GM21619 (cell line): Measurements from ENCODE around the gene RHBDF1.

Source experiments
- ATAC-seq: cut with Tn5 transposase; IDR thresholded peaks from one replicate; pipeline ENCODE4 v1.9.1; 2021; ENCODE audit not compliant: unreplicated experiment

The RHBDF1 gene

GRCh38 chr16:92431-93339 lies 20.3 kb upstream of the RHBDF1 start:
- ATAC-seq = no peak

GRCh38 chr16:91484-91883 lies 19.1 kb upstream of the RHBDF1 start:
- no peak for ATAC-seq

DNA sequence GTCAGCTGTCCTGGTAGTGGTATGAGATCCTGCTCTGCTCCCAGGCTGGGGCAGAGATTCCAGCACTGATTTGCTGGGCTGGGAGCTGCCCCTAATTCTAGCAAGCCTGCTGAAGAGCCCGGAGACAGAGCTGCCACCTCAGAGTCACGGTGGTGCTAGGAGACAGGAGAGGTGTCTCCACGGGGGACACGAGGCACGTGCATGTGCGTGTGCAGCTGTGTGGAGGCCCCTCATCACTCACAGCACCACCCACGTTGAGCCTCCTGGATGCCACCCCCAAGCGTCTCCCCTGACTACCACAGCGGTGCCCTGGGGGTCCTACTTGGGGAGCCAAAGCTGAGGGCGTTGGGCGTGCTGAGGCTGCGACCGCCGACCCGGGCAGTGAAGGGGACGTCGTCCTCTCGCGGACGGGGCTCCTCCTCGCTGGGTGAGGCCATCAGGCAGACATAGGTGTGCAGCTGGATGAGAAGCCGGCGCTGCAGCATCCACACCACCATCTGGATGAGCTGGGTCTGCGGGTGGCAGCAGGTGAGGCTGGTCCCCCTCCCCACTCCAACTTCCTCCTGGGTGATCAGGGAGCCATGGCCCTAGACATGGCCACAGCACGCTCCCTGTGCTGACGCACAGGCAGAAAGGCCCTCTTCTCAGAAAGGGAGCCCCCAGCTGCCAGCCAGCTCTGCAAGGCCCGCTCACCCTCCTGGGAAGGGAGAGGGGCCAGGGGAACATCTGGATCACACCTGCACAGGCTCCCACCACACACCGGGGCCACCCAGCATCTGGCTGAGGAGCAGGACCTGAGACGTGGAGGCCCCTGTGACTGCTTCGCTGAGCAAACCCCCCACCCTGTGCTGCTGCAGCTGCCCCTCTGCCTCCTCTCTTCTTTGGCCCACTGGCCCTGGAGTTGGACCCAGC lies 17.2 kb upstream of the RHBDF1 start:
- ATAC-seq = no peak

DNA sequence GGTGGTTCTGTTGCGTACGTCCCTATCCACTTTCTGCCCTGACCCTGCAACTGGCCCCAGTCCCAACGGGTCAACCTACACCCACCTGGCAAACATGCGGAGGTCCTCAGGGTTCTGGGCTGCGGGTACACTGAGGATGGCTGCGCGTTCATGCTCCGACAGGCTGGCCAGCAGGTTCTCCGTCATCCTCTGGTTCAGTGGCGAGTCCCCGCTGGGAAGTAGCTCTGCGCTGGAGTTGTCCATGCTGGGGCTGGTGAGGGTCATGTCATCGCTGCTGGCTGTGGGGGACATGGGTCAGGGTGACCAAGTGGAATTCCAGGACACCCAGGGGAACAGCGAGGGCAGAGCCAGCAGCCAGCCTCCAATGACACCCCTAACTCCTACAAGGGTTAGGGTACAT lies 16.2 kb upstream of the RHBDF1 start:
- ATAC-seq = no peak

DNA sequence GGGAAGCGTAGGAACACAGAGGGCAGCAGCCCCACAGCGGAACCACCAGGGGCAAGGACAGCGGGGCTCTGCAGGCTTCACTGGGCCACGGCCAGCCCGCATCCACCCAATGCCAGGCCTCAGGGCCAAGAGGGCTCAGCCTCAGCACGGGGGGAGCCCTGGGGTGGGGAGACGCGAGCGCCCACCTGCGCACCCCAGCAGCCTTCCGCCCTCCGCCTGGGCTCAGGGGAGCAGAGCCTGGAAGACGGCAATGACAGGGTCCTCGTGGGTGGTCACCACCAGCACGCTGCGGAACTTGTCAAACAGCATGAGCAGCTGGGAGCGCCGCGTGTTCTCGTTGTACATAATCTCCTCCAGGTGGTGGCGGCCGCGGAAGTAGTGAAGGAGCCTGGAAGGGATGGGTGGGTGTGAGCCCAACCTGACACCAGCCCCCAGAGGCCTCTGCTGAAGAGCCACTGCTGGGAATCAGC lies 14.1 kb upstream of the RHBDF1 start:
- no peak for ATAC-seq

GRCh38 chr16:85865-86264 lies 13.4 kb upstream of the RHBDF1 start:
- ATAC-seq = no peak

DNA sequence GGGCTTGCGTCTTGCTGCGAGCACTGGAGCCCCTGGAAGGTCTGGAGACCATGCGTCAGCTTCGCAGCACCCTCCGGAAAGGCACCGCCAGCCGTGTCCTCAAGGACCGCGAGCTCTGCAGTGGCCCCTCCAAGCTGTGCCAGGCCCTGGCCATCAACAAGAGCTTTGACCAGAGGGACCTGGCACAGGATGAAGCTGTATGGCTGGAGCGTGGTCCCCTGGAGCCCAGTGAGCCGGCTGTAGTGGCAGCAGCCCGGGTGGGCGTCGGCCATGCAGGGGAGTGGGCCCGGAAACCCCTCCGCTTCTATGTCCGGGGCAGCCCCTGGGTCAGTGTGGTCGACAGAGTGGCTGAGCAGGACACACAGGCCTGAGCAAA lies 13.0 kb upstream of the RHBDF1 start:
- peak; percentile 5 for ATAC-seq

- ATAC-seq = peak; percentile 64
These were observed 12.4 kb upstream of the RHBDF1 start for GRCh38 chr16:84718-85406.

DNA sequence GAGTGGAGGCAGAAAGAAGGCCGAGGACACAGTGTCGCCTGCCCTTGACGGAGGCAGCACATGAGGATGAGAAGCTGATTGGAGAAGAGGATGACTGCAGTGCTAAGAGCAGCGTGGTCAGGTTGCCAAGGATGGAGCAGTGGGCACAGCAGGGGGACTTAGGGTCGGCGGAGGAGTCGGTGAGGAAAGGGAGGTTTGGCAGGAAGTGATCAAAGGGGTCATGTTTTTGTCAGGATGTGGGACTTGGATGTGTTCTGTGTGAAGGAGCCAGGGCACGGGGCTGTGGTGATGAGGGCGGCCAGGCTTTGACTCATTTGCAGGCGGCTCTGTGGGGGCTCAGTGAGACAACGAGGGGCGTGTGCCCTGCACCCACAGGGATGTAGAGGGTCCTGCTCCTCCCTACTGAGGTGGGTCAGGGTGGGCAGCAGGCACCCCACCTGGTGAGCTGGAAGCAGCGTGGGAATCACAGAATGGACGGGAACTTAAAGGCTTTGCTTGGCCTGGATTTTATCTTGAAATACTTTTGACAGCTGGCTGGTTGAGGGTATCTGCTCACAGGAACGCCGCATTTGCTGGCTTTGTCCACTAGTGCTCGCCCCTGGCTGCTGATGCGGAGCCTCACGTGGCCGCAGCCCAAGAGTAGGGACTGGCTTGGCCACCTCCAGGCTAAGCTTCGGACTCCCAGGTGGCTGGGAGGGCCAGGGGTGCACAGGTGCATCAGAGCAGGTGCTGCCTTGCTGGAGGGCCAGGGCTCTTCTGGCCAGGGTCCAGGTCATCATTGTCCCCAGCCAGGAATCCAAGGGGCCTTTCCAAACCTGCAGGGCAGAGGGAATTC lies 11.6 kb upstream of the RHBDF1 start:
- ATAC-seq = no peak

GRCh38 chr16:83060-83603 lies 10.7 kb upstream of the RHBDF1 start:
- no peak for ATAC-seq

DNA sequence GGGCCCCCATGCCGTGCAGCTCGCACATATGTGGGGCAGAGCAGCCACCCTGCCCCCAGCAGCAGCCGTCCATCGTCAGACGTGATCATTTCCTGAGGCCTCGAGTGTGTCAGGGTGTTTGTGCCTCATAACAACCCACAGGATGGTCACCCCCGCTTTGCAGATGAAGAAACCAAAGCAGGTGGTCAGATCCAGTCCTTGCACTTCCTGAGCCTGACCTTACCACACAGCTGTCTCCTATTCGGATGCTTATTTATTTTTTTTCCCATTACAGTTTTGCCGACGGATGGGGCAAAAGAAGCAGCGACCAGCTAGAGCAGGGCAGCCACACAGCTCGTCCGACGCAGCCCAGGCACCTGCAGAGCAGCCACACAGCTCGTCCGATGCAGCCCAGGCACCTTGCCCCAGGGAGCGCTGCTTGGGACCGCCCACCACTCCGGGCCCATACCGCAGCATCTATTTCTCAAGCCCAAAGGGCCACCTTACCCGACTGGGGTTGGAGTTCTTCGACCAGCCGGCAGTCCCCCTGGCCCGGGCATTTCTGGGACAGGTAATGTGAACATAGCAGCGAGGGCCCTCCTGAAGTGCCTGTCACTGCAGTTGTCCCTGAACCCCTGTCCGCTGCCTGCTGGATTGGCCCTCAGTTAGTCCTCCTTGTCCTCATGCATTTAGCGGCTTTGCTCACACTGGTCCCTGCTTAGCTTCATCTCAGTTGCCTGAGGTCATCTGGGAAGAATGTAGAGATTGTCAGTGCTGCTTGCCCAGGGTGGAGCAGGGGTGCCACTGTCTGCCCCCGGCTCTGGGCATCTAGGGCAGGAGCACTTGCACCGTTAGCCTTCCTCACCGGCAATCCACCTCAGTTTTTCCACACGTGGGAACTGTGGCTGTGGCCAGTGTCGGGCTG lies 7.0 kb upstream of the RHBDF1 start:
- no peak for ATAC-seq

DNA sequence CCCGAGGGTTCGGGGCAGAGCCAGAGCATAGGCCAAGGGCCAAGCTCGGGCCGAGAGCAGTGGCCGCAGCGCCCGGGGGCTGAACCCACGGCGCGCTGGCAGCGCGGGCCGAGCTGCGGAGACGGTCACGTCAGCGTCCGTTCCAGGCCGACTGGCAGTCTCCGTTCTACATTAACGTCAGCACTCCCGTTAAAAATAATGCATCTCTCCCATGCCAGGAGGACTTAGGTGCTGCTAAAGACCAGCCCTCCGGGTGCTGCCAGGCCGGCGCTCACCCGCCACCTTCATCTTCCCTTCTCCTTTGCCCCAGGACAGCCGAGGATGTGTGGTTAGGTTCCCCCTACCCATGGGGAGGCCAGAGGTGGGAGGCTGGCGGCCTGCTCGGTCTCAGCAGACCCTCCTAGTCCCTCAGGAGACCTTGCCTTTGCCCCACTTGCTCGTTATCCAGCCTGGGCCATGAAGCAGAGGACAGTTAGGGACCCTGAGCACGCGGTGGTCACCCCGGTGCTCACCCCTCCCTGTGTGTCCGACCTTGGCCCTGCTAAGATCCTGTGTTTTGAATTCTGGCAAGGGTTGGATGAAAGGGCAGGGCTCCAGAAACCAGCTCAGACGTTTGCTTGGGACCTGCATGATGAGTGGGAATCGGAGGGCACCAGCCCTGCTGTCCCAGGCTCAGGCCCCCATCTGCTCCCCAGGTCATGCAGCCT lies 6.2 kb upstream of the RHBDF1 start:
- ATAC-seq = peak; percentile 8

- peak; percentile 65 for ATAC-seq
These were observed 5.5 kb upstream of the RHBDF1 start, which contains the start of gene MPG for GRCh38 chr16:77807-78443. MPG (plus strand) TSS chr16:78225; CDS start chr16:78310, 85 bp downstream.

DNA sequence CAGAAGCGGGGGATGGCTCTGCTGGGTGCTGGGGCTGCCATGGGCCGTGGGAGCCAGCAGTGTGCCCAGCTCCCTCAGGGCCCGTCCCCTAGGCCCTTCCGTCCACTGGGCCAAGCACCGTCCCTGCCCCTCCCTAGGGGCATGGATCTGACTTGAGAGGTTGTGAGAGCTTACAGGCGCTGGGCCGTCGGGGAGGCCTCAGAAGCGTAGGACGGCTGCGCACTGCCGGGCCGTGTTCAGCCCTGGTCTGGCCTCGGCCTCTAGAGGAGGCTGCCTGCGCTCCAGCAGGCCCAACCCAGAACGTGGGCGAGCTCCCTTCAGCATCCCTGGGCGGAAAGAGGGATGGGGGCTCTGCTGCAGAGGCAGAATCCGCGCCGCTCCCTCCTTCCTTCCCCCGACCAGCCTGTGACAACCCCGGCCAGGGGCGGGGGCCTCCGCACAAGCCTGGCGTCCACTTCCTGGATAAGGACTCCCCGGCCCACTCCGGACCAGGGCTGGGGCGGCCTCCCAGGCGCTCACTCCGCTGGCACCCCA lies 4.9 kb upstream of the RHBDF1 start:
- ATAC-seq = peak; percentile 28

DNA sequence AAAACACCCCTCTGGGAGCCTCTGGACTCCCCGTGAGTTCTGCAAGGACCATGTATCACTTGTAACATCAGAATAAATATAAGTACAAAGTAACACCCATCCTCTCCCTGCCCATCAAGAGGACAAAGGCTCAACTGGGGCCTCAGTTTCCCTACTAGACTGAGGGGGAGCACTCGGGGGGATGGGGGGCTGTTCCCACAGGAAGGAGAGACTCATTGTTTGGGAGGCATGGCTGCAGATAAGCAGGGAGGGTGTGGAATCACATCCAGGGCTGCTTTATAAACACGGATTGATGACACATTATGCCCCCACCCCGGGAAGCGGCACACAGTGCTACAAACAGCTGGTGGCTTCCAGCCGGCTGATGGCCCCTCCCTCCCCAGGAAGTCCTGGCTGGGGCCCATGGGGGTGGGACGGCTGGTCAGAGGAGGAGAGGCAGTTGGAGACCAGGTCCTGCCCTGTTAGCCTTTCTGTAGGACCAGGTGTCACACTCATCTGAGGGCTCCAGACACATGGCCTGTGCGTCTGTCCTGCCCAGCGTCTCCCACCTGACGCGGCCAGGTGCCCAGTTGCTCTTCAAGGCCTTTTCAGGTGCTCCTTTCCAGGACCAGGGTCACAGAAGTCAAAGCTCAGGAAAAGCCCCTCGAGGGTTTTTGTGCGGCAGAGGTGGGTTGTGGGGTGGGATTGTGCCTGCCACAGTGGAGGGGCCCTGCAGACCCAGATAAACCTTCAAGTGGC lies 4.3 kb upstream of the RHBDF1 start:
- no peak for ATAC-seq

DNA sequence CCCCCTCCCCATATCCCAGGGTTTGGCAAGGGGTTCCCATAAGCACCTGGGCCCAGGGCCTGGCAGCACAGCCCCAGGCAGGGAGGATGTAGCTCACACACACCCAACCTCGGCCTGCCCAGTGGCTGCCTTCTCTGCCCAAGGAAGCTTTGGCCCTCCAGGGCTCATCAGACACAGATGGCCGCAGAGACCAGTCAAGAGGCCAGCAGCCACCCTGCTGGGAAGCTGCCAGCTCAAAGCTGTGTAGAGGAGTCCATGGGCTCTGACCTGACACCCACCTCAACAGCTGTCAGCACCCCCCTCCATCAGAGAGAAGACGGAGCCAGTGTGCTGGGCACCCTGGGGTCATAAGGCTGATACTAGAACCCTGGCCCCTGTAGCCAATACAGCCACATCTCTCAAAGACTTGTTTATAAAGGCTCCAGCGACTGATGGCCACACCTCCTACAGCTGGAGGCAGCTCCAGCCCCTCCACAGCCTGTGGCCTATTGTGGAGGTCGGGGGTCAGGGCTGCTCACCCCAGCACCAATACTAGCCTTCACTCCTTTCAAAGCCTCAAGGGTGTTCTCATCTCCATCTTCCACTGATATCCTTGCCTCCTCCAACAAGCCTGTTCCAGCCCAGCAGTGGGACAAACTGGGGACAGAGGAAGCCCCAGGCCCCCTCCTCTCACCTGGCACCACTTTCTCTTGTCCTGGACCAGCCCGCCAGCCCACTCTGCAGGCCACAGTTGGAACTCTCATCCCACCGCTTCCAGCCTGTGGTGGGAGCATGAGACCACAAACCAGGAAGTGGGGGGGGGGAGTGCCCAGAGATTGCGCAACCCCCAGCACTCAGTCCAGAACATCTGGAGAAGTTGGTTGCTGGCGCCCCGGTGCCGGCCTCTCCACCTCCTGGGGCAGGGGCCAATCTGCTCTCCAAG lies 3.4 kb upstream of the RHBDF1 start:
- ATAC-seq = no peak
